ENCODE data around the gene MSLN.

Gene MSLN

DNA sequence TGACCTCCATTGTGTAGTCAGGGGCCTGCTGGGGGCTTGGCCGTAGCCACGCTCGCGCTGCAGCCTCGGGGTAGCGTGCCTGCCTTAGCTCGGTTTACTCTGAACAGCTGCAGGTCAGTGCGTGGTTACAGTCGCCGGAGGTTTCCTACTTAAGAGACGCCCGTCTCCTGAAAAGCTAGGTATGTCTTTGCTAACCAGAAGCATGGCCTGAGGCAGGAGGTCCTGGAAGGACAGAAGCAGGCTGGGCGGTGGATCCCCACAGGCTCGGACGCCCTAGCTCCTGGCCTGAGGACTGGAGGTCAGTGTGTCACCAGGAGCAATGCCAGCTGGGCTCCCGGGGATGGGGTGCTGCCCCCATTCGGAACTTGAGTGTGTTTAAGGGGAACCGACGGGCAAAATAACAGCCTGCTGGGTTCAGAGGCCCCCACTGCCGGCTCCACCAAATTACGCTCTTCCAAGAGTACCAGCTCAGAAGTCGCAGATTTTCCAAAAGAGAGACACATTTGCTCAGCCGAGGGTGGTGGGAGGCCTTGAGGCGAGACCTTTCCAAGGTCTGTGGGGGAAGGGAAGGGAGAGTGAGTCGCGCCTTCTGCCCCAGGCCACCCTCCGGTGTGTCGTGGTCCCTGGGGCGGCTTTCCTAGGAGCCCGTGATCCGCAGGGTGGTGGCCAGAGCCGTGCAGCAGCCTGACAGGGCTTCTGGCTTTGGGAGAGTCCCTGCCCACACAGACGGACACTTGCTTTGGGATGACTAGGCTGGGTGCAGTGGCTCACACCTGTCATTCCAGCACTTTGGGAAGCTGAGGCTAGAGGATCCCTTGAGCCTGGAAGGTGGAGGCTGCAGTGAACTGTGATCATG, 43.9 kb downstream of the MSLN start:
- DNase-seq (ENCODE audit: low read depth in 2 of 2): no peak

DNA sequence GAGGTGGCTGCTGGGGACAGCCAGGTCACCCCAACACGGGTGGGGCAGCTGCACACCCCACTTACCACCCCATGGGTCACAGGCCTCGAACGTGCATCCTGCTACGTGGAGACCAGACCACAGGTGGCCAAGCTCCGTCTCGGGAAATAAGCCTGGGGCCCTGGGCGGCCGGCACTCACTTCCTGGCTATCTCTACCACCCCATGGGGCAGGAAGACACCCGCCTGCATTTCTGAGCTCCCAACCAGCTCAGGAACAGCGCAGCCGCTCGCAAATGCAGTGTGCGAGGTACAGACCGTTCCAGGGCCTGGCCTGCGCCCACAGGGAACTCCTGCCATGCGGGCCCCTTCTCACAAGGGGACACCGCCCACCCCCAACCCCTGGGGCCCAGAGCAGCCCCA, 44.9 kb downstream of the MSLN start:
- no peak for DNase-seq (ENCODE audit: low read depth in 2 of 2)

DNA sequence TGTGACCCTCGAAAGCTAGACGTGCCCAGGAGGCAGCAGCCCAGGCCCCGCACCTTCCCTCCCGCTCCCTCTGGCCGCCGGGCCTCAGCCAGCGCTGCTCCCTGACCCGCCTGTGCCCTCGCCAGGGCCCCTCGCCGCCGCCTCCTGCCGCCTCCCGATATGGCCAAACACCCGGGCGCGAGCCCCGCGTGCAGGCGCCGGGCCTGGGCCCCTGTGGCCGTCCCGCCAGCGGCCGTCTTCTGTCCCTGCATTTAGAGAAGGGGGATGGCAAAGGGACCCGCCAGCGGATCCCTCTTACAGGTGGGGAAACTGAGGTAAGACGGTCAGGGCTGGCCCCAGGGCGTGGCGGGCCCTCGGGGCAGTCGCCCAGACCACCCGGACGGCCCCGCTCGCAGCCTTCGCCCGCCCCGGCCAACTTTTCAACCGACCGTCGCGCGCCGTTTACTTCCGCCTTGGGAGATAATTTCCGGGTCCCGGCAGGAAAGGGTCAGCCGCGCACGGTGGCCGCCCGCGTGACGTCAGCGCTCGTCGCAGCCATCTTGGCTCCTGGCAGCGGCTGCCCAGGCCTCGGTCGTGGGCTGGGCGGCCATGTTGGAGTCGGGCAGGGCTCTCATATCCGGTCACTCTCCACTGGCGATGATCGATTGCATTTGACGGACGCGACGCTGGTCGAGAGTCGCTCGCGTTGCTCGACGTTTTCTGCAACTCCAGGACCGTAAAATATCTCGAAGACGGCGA, 47.0 kb downstream of the MSLN start:
- peak; percentile 72 to 80 for DNase-seq (ENCODE audit: low read depth in 2 of 2)

DNA sequence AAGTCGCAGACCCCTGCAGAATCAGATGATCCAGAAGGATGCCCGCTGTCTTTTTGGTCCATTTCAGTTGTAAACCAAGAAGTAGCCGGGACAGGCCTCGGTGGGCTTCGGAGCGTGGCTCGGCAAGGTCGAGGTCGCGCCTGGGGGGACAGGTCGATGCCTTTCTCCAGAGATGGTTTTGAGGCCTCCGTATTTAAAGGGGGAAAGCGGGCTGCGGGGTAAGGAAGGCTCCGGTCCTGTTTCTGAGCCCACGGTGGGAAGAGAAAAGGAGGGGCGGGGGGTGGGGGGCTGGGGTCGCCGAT, 47.5 kb downstream of the MSLN start:
- DNase-seq (ENCODE audit: low read depth in 2 of 2): no peak

DNA sequence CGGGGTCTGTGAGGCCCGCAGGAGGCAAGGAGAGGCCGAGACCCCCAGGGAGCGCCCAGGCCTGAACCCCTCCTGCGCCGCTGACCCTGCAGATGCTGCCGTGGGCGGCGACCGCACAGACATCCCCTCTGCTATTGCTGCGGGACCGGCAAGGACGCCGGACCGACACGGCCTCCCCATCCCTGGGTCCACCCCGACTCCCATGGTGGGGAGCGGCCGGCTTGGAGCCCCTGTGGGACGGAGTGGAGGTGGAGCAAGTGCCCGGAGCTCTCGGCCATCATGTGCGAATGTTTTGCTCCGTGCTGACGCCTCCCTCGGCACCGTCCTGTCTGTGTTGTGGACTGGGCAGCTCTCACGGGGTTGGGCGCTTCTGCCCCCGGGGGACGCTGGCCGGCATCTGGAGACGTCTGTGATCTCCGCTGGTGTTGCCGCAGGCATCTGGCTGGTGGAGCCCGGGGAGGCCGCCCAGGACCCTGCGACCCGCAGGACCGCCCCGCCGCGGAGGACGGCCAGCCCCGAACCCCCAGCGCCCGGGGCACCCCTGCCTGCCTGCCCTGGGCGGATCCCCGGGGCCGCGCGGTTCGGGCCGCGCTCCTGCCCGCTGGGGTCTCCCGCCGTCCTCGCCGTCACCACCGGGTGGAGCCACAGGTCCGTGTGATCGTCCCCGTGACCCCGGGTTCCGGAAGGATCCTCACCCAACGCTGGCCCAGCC, 52.8 kb downstream of the MSLN start:
- DNase-seq (ENCODE audit: low read depth in 2 of 2): peak; percentile 49 to 56

DNA sequence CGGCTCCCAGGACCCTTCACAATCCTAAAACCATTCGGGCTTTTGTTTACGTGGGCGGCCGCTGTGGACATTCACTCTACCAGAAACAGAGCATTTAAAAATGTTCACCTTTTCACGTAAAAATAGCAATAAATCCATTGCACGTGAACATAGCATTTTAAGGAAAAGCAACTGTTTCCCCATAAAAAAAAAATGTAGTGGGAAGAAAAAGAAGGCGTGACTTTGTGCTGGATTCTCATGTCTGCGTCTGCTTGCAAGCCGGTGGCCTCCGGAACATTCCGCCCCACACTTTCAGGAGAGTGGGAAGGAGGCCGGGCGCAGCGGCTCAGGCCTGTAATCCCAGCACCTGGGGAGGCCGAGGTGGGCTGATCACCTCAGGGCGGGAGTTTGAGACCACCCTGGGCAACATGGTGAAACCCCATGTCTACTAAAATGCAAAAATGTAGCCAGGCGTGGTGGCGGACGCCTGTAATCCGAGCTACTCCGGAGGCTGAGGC, 53.4 kb downstream of the MSLN start:
- DNase-seq (ENCODE audit: low read depth in 2 of 2): no peak

DNA sequence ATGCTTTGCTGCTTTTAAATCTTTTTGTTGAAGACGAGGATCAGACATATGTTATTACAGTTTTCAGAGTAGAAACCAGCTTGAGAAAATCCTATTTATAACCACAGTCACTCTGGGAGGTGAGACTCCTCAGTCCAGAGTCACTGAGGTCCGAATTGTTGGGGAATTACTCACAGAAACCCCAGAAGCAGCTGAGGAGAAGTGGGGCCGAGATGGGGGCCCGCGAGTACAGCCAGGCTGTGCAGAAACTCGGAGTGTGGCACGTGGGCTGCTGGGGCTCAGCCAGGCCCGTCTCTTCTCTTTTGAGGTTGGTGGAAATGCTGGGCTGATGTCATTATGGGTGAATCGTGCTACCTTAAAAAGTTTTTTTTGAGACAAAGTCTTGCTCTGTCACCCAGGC, 54.4 kb downstream of the MSLN start:
- DNase-seq (ENCODE audit: low read depth in 2 of 2): no peak

DNA sequence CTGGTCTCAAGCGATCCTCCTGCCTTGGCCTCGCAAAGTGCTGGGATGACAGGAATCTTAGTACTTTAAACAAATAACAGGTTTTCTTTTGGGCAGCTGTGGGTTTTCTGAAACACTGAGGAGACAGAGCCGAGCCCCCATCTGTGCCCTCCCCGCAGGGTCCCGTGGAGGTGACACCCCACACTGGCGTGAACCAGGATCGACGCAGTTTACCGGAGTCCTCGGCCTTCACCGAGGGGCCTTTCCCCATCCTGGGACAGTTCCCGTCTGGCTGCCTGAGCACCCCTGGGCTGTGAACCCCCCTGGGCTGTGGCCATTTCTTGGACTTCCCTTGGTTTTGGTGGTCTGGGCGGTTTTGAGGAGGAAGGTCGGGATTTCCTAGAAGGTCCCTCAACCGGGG, 55.3 kb downstream of the MSLN start:
- no peak for DNase-seq (ENCODE audit: low read depth in 2 of 2)

DNA sequence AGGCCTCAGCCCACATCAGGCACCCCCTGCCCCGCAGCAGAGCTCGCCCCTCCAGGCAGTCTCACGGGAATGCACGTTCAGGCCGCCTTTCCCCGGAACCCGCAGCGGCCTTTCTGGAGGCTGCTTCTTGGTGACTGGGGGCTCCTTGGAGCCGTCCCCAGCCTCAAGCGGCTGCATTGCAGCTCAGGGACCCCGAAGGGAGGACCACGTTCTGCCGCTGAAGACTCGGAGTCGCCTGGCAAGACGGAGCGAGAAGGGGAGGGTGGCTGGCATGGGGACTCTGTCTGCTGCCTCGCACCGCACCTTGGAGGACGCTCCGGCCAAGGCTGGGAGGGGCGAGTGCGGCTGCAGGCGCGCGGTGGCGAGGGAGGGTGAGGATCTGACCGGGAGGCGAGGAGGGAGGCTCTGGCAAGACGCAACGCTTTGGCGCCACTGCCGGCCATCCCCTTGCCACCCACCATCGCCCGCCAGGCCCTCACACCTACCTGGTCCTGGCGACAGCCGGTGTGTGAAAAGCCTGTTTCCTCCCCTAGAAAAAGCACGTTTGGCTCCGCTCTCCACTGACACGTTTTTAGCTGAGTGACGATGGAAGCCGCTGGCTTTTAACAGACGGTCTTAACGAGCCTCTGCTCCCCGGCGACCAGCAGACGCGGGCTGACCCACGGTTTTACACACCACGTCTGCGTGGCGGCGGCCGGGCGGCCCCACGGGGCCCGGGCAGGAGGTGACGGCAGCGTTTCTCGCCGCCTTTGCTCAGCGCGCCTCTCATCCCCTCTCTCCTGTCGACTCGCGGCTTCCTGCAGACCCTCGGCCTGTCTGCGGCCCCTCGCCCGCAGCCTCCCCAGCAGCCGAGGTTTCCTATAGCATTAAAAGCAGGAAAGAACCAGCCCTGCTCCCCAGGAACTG, 56.7 kb downstream of the MSLN start:
- DNase-seq (ENCODE audit: low read depth in 2 of 2): no peak

DNA sequence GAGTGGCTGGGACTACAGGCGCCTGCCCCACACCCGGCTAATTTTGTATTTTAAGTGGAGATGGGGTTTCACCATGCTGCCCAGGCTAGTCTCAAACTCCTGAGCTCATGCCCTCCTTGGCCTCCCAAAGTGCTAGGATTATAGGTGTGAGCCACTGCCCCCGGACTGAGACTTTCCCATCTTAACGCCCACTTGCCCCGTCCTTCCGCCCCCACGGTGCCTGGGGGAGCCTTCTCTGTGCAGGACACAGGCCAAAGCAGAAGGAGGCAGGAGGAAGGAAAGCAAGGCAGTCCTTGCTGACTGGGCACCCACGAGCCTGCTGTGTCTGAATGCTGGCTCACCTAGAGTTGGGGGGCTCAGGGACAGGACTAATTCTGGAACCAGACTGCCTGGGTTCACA, 57.6 kb downstream of the MSLN start:
- DNase-seq (ENCODE audit: low read depth in 2 of 2): no peak
